Measurements from ENCODE around the gene XCR1. TPM values are rescaled to one million over a fixed set of nuclear protein-coding genes. Genes with fewer than 3 reads are reported as not detected.

Gene XCR1
- polyA plus RNA-seq, 5 donors, result 0.15 to 0.88 (median 0.42) TPM

Other genes starting within 250 kb of the XCR1 start
- gene SLC6A20, start 230.9 kb downstream of the XCR1 start, polyA plus RNA-seq (ENCODE audit: insufficient read depth in 1 of 5, insufficient read length in 5 of 5, low replicate concordance in 1 of 5), result 1 to 10 TPM in 4 of 5 donors, under 1 TPM in 1; 0.60 to 2.1 (median 1.4) TPM
- gene LZTFL1, start 185.4 kb downstream of the XCR1 start, polyA plus RNA-seq (ENCODE audit: insufficient read depth in 1 of 5, insufficient read length in 5 of 5, low replicate concordance in 1 of 5), result 10 to 100 TPM; 39.1 to 69.8 (median 58.7) TPM
- gene CCR9, start 140.9 kb downstream of the XCR1 start, polyA plus RNA-seq (ENCODE audit: insufficient read depth in 1 of 5, insufficient read length in 5 of 5, low replicate concordance in 1 of 5), result under 1 TPM in 3 of 5 donors, not detected in 2; 0.10 to 0.12 (median 0.11) TPM
- gene CXCR6, start 84.0 kb downstream of the XCR1 start, polyA plus RNA-seq (ENCODE audit: insufficient read depth in 1 of 5, insufficient read length in 5 of 5, low replicate concordance in 1 of 5), result 1 to 10 TPM in 3 of 5 donors, under 1 TPM in 2; 0.40 to 1.4 (median 1.0) TPM
- 10 to 100 TPM; 18.2 to 21.5 (median 19.6) TPM for gene FYCO1, start 31.7 kb downstream of the XCR1 start, polyA plus RNA-seq (ENCODE audit: insufficient read depth in 1 of 5, insufficient read length in 5 of 5, low replicate concordance in 1 of 5)
- gene CCR1, start 180.8 kb upstream of the XCR1 start, polyA plus RNA-seq (ENCODE audit: insufficient read depth in 1 of 5, insufficient read length in 5 of 5, low replicate concordance in 1 of 5), result 1 to 10 TPM; 4.9 to 9.3 (median 7.7) TPM
- under 1 TPM in 4 of 5 donors, not detected in 1; 0.12 to 0.35 (median 0.21) TPM for gene CCR3, start 215.0 kb upstream of the XCR1 start, polyA plus RNA-seq (ENCODE audit: insufficient read depth in 1 of 5, insufficient read length in 5 of 5, low replicate concordance in 1 of 5)

All from right lung (tissue), 5 donors.